GM08714 (cell line): ENCODE data around the gene PATZ1.

Experiments
- H3K4me3 ChIP-seq: fragments of 200-500 bp; sonication (Bioruptor generic); 2 replicates; pipeline ENCODE4 v1.5.1; 2014; ENCODE audit warnings: mild to moderate bottlenecking, low read length, inconsistent platforms
- ZNF274 ChIP-seq: IDR thresholded peaks from 2 replicates; pipeline ENCODE4 v1.6.1; 2012; ENCODE audit warnings: mild to moderate bottlenecking, low read depth, low read length

Gene PATZ1

DNA sequence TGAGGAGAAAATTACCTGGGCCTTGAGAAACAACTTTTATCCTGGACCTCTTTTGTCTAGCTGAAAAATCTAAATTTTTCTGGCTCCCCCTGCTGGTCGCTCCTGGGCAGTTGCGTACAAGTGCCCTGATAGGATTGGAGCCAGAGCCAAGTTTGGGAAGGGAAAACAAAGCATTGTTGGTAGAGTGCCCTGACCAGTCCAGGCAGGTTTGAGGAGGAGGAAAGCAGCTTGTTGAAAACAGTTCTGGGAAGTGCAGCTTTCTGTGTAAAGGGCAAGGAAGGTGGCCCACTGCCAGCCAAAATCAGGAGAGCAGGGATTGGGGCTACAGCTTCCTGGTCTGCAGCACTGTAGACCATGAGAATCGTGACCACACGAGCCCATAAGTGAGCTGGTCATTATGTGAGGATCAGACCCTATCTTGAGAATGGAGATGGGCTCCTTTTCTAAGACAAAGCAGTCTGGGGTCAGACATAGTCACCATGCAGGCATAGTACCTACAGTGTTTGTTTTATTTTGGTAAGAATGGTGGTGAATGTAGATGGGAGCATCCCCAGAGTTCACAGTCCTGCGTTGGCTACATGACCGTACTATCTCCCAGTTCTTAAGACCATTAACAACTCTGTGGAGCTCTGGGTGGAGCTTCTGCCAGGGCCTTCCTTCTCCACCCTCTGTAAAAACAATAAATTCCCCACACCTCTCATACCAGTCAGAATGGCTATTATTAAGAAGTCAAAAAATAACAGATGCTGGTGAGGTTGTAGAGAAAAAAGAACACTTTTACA lies 32.6 kb downstream of the PATZ1 start:
- H3K4me3 ChIP-seq: no peak overlapping the region
- TF ChIP-seq ZNF274: no peak

GRCh38 chr22:31308181-31308580 lies 38.0 kb downstream of the PATZ1 start:
- no peak overlapping the region for H3K4me3 ChIP-seq
- no peak for TF ChIP-seq ZNF274

DNA sequence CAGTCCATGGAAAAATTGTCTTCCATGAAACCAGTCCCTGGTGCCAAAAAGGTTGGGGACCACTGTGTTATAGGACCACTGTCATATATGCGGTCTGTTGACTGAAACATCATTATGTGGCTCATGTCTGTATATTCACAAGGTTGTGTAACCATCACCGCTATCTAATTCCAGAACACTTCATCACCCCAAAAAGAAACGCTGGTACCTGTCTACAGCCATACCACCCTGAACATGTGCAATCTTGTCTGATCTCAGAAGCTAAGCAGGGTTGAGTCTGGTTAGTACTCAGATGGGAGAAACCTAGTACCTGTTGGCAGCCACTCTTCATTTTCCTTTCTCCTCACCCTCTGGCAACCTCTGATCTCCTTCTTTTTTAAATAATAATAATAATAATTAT lies 41.0 kb downstream of the PATZ1 start:
- no peak for TF ChIP-seq ZNF274
- no peak overlapping the region for H3K4me3 ChIP-seq

DNA sequence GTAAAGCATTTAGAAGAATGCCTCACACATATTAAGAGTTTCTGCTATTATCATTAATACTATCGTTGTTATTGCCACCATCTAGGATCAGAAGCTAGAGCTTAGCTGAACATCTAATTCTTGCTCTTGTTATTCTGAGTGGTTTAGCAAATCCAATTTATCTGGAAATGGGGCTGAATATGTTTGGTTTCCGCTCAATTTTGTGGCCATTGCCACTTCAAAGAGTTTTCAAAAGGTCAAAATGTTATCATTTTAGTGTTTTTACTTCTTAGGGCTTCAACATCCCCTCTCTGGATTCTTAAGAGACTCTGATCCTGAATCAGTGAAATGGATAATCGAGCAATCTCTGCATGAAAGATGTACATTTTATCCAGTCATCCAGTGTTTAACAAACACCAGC lies 43.6 kb downstream of the PATZ1 start:
- TF ChIP-seq ZNF274: no peak
- H3K4me3 ChIP-seq: no peak overlapping the region

- no peak for TF ChIP-seq ZNF274
These were observed 44.1 kb downstream of the PATZ1 start for GRCh38 chr22:31302006-31302405.

DNA sequence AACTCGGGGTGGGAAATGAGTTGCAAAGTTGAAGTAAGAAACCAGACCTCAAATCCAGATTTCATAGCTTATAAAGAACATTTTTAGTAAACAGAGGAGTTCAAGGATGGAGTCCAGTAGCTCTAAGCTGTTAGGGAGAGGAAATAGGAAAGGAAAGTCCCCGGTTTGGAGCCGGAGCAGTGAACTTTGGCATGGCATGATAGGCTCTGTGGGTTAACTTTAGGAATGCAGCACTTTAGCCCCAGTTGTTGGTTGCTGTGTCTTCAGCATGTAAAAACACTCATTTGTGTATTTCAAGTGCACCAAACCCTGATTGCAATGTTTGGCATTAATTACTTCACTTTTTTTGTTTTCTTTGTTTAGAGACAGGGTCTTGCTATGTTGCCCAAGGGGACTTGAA lies 45.2 kb downstream of the PATZ1 start:
- no peak overlapping the region for H3K4me3 ChIP-seq
- no peak for TF ChIP-seq ZNF274

More at GRCh38 chr22:31302006-31302405, 44.1 kb downstream of the PATZ1 start:
- H3K4me3 ChIP-seq: no peak overlapping the region

GRCh38 chr22:31295831-31296657 lies 50.1 kb downstream of the PATZ1 start:
- no peak overlapping the region for H3K4me3 ChIP-seq
- no peak for TF ChIP-seq ZNF274

GRCh38 chr22:31295360-31295759 lies 50.8 kb downstream of the PATZ1 start:
- no peak for TF ChIP-seq ZNF274
- H3K4me3 ChIP-seq: no peak overlapping the region

- H3K4me3 ChIP-seq: peak within 1 kb of the TSS; percentile 53; the same call in 1 of the 2 replicates
- no peak for TF ChIP-seq ZNF274
These were observed 53.7 kb downstream of the PATZ1 start, which contains the start of gene PIK3IP1 for GRCh38 chr22:31292236-31292989. TSS of gene PIK3IP1 (minus strand) at chr22:31292488. CDS start at chr22:31292344, 144 bp downstream.

DNA sequence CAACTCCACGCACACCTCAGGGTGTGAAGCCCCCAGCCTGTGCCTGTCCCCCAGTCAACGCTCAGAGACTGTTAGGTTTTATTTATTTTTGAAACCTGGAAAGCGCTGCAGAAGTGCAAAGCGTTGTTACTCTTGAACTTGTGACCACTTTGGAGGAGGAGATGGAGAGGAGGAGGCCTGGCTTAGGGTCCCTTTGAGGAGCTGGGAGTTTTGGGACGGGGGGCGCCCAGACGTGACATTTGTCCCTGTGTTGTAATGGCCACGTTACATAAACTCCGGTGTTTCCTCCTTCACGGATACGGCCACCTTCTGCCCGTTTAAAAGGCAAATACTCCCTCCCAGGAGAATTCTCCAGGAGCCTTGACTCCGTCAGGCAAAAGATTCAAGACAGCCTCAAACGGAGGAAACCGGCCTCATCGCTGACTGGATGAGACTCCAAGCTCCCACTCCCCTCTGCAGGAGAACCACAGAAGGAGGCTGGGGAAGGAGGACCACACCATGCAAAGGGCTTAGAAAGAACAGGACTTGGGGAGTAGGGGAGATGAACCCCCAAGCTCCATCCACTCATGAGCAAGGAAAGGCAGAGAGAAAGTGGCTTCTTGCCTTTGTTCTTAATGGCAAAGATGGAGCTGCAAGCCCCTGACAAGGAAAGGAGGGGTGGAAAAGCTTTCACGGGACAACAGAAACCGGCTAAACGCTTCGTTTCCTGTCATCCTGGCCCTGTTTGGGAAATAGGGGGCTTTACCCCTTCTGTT lies 54.5 kb downstream of the PATZ1 start:
- peak overlapping the region; percentile 53; the same call in 1 of the 2 replicates for H3K4me3 ChIP-seq
- TF ChIP-seq ZNF274: no peak

- H3K4me3 ChIP-seq: peak overlapping the region; percentile 49
- no peak for TF ChIP-seq ZNF274
These were observed 55.4 kb downstream of the PATZ1 start for GRCh38 chr22:31290494-31291471.

DNA sequence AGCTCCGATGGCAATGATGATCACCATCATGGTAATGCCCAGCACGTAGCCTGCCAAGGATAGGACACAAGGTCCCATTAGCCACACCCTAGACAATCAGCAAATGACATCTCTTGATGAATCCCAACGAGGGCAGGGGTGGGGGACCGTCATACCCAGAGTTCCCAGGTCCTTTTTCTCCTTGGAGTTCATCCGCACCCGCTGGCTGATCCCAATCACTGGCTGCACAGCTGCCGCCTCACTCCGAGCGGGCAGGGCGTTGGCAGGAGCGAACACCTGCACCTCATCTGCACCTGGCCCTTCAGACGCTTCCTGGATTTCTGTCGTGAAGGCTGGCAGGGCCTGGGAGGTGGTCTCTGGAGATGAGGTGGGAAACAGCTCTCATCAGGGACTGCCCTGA lies 56.8 kb downstream of the PATZ1 start:
- H3K4me3 ChIP-seq: no peak overlapping the region; the same call in 1 of the 2 replicates
- TF ChIP-seq ZNF274: no peak
